Transverse colon (tissue), 4 donors: ENCODE measurements around the gene ARHGEF3. TPM values are rescaled to one million over a fixed set of nuclear protein-coding genes. Genes with fewer than 3 reads are reported as not detected.

Experiments
- DNase-seq: peaks from one replicate; pipeline ENCODE4 v3.0.0-alpha.2; 2019
- H3K27ac ChIP-seq, 4 donors: fragments of 200-600 bp; sonication (generic); 2 replicates each; pipeline ENCODE4 v1.5.1; 2016 to 2018; ENCODE audit warnings: inconsistent platforms in 4 of 4
- H3K27me3 ChIP-seq: fragments of 200-600 bp; sonication (generic); 2 replicates; pipeline ENCODE4 v1.5.1; 2017; ENCODE audit warnings: inconsistent platforms
- H3K36me3 ChIP-seq, 4 donors: fragments of 200-600 bp; sonication (generic); 2 replicates each; pipeline ENCODE4 v1.5.1; 2017 to 2019; ENCODE audit warnings: inconsistent platforms in 4 of 4
- H3K4me1 ChIP-seq, 4 donors: fragments of 200-600 bp; sonication (generic); 2 replicates each; pipeline ENCODE4 v1.5.1; 2017 to 2020; ENCODE audit warnings: inconsistent platforms in 4 of 4
- H3K4me3 ChIP-seq, 4 donors: fragments of 200-600 bp; sonication (generic); 1 replicate in 1 of 4; 2 replicates in 3 of 4; pipeline versions ENCODE4 v1.5.1 to v1.6.1; 2017 to 2019; ENCODE audit warnings: inconsistent platforms in 4 of 4
- H3K9me3 ChIP-seq, 2 donors: fragments of 200-600 bp; sonication (generic); 2 replicates each; pipeline ENCODE4 v1.5.1; 2017 to 2019; ENCODE audit warnings: inconsistent platforms in 2 of 2
- EP300 ChIP-seq: sonication (generic); formaldehyde crosslinking; IDR thresholded peaks from one replicate; pipeline ENCODE4 v1.6.1; 2017; ENCODE audit warnings: antibody characterized with exemption, low read depth
- POLR2A ChIP-seq: fragments of 450-650 bp; IDR thresholded peaks from one replicate; pipeline ENCODE4 v1.6.1; 2016; ENCODE audit warnings: antibody characterized with exemption, mild to moderate bottlenecking, moderate library complexity
- POLR2AphosphoS5 ChIP-seq, 3 donors: sonication (generic); formaldehyde crosslinking; IDR thresholded peaks; one replicate each; pipeline ENCODE4 v1.6.1; 2016; ENCODE audit warnings: antibody characterized with exemption in 3 of 3
- WGBS, 2 donors: methylation state at CpG; one replicate each; pipeline ENCODE4 v1.1.5; 2018; ENCODE audit warnings: low coverage in 1 of 2; 5-methylcytosine and 5-hydroxymethylcytosine counted together
- in situ Hi-C, 4 donors: fragments of 200-750 bp; cut with MboI; loops; one replicate each; pipeline versions ENCODE4 v1.15.0 to v1.15.1; 2017; ENCODE audit warnings: low sequenced_read_pairs in 3 of 4, low pct_ligation_motif_present in 1 of 4, low pct_unique_long_range_greater_than_20kb in 1 of 4
- intact Hi-C: fragments of 100-400 bp; cut with DNase I; formaldehyde crosslinking; loops from one replicate; pipeline ENCODE4 v1.15.1; 2023; ENCODE audit warnings: low total_unique reads
- total RNA-seq, 4 donors: library from RNA; depleted of rRNA; stranded (reverse); fragments of >200 nt; gene quantifications; one replicate each; pipeline ENCODE4 v1.1.0, GENCODE V29; 2016
- TF ChIP-seq, protein P1 (sequence below), 5 experiments: fragments of 200-600 bp in 3 of 5; fragments of 450-650 bp in 2 of 5; sonication (generic) in 3 of 5; IDR thresholded peaks; 1 replicate in 2 of 5; 2 replicates in 3 of 5; pipeline ENCODE4 v1.5.1; 2016 to 2017; ENCODE audit warnings: antibody characterized with exemption in 5 of 5, inconsistent platforms in 3 of 5, mild to moderate bottlenecking in 2 of 5, moderate library complexity in 1 of 5

ARHGEF3 gene
- total RNA-seq, 4 donors from 2014 or later = 2.6 to 13.2 (median 5.6) TPM

DNA sequence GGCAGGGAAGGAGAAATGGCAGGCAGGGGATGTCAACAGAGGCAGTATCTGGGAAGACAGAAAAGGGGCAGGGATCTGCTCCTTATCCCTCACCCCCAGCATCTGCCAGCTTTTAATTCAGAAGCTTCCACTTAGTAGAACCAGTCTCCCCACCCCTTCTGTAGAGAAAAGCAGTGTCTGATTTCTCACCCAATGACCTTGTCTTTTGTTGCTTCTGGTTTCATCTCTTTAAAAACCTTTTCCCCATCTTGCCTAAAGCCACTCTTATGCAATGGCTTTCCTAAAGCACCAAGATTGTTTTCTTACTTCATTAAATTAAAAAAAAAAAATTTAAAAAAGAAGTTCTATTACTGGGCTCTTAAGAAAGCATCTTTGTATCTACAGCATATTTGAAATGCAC lies 27.8 kb downstream of the ARHGEF3 start:
- H3K27ac ChIP-seq = no peak overlapping the region
- no peak for DNase-seq
- no peaks in the 10 kb centered on the region for H3K27me3 ChIP-seq
- no peak overlapping the region for H3K4me3 ChIP-seq
- TF ChIP-seq EP300 (no peak), POLR2A (no peak), POLR2AphosphoS5 (IDR thresholded peaks at IDR 0.05) (no peak)
- TF ChIP-seq, protein P1, sequence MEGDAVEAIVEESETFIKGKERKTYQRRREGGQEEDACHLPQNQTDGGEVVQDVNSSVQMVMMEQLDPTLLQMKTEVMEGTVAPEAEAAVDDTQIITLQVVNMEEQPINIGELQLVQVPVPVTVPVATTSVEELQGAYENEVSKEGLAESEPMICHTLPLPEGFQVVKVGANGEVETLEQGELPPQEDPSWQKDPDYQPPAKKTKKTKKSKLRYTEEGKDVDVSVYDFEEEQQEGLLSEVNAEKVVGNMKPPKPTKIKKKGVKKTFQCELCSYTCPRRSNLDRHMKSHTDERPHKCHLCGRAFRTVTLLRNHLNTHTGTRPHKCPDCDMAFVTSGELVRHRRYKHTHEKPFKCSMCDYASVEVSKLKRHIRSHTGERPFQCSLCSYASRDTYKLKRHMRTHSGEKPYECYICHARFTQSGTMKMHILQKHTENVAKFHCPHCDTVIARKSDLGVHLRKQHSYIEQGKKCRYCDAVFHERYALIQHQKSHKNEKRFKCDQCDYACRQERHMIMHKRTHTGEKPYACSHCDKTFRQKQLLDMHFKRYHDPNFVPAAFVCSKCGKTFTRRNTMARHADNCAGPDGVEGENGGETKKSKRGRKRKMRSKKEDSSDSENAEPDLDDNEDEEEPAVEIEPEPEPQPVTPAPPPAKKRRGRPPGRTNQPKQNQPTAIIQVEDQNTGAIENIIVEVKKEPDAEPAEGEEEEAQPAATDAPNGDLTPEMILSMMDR (IDR thresholded peaks at IDR 0.05) = no peak
- intact Hi-C loops (no loop called here), in situ Hi-C loops (no loop called here)
- no peaks in the 10 kb centered on the region for H3K36me3 ChIP-seq
- H3K4me1 ChIP-seq = peaks cover 0 to 17% (median 5%) of the 10 kb centered on the region in 4 donors
- no peaks in the 10 kb centered on the region for H3K9me3 ChIP-seq

DNA sequence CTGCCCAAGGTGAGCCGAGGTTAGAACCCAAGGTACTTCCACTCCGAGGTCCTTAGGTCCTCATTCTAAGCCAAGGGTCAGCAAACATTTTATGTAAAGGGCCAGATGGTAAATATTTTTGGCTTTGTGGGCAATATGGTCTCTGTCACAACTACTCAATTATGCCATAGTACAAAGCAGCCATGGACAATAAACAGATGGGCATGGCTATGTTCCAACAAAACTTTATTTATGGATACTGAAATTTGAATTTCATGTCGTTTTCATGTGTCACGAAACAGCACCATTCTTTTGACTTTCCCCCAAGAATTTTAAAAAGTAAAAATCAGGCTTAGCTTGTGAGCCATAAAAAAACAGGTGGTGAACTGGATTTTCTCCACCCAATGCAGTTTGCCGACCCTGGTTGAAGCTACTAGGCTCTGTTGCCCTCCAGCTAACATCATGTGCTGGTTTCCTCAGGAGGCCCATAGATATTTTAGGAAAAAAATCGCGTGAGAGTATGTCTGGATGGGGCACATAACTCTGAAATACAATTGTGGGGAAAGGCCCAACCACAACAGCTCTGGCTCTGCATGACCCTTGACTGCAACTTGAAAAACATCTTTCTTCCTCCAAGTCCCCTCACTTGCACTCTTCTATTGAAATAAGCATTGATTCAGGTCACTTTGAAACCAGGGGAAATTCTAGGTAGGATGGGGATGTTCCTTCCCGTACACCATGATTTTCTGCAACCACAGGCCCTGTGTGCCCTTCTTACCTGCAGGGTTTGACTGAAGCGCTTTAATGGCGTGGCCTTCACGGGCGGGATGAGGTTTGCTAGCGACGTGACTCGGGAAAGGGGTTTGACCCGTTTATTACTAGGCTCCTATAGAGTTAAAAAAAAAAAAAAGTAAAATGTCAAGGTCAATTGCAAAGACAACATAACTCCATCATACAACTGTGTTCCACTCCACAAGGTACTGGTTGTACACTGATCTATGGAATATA lies 28.5 kb downstream of the ARHGEF3 start:
- Histone ChIP-seq H3K27me3 (no peaks in the 10 kb centered on the region), H3K4me1 (peaks cover 0 to 17% (median 5%) of the 10 kb centered on the region in 4 donors), H3K4me3 (no peak overlapping the region), H3K36me3 (no peaks in the 10 kb centered on the region), H3K9me3 (no peaks in the 10 kb centered on the region), H3K27ac (no peak overlapping the region)
- DNase-seq = no peak
- 88 to 89% methylated on average over 8 to 16 of the region's 16 CpGs for WGBS, 2 donors
- TF ChIP-seq, protein P1 (IDR thresholded peaks at IDR 0.05) = no peak
- TF ChIP-seq POLR2A = no peak
- TF ChIP-seq POLR2AphosphoS5 (IDR thresholded peaks at IDR 0.05) = no peak
- no peak for TF ChIP-seq EP300
- in situ Hi-C loops (no loop called here), intact Hi-C loops (no loop called here)

DNA sequence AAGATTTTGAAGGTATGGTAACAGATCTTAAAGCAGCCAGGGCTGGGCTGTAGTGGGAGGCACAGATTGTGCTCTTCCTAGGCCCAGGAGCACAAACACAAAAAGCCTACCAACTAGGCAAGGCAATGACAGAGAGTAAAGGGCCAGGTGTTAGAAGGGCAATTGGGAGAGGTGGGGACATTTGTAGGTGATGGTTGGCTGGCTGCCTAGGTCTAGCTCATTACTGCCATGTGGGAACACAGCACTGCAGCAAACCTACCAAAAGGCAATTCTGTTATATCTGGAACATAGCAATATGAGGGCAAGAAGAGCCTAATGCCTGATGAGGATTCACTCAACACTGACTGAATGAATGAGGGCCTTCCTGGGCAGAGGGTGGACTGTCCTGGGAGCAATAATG lies 30.4 kb downstream of the ARHGEF3 start:
- no peak for DNase-seq
- in situ Hi-C loops (no loop called here), intact Hi-C loops (no loop called here)

DNA sequence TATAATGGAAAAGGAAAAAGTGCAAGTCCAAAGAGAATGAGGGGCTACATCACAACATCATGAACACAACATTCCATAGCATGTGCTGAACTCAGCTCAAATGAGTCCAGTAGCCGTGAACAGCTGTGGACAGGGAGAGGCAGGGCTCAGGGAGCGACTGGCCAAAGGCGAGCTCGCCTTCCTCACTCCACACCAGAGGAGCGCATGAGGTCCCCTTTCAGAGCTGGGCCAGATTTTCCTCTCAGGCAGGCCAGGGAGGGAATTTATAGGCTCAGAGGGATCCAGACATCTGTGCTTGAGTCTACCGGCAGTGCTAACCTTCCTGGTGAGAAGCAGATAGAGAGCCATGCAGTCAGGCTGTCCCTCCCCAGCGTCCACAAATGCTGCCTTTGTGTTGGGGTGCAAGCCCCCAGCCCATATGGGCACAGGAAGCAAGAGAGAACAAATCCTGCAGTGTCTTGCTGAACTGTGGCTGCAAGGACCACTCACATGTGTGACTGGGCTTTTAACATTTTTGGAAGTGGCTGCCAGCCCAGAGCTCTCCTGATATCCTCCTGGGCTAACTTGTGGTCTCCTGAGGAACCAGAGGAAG lies 32.5 kb downstream of the ARHGEF3 start:
- TF ChIP-seq, protein P1 (IDR thresholded peaks at IDR 0.05) = no peak
- TF ChIP-seq EP300 = no peak
- TF ChIP-seq POLR2AphosphoS5 (IDR thresholded peaks at IDR 0.05) = no peak
- no peak for TF ChIP-seq POLR2A
- Histone ChIP-seq H3K27me3 (no peaks in the 10 kb centered on the region), H3K4me1 (no peaks in the 10 kb centered on the region), H3K36me3 (no peaks in the 10 kb centered on the region), H3K9me3 (no peaks in the 10 kb centered on the region), H3K27ac (no peak overlapping the region), H3K4me3 (no peak overlapping the region)
- intact Hi-C loops (no loop called here), in situ Hi-C loops (no loop called here)
- DNase-seq = no peak
- 80 to 92% methylated on average over 4 to 5 of the region's 7 CpGs for WGBS, 2 donors

More for the DNA sequence above, 30.4 kb downstream of the ARHGEF3 start:
- no peak overlapping the region for H3K4me3 ChIP-seq
- no peaks in the 10 kb centered on the region for H3K36me3 ChIP-seq
- no peak overlapping the region for H3K27ac ChIP-seq
- no peaks in the 10 kb centered on the region for H3K27me3 ChIP-seq
- no peak for TF ChIP-seq POLR2AphosphoS5 (IDR thresholded peaks at IDR 0.05)
- TF ChIP-seq, protein P1 (IDR thresholded peaks at IDR 0.05) = no peak
- TF ChIP-seq POLR2A = no peak
- TF ChIP-seq EP300 = no peak
- H3K4me1 ChIP-seq = peaks cover 0 to 12% (median 3%) of the 10 kb centered on the region in 4 donors
- H3K9me3 ChIP-seq = no peaks in the 10 kb centered on the region
